Left renal cortex interstitium (tissue), 4 donors: ENCODE data around the gene DOCK1. TPM values are rescaled to one million over a fixed set of nuclear protein-coding genes. Genes with fewer than 3 reads are reported as not detected.

Source experiments
- DNase-seq, 4 donors: peaks; one replicate each; pipeline ENCODE4 v3.0.0-alpha.2; 2013; ENCODE audit warnings: low read depth in 4 of 4, low spot score in 2 of 4, missing footprints in 1 of 4
- polyA plus RNA-seq, 4 donors: library from polyadenylated mRNA; unstranded; fragments of 120-200 nt; gene quantifications; one replicate each; pipeline ENCODE4 v1.2.1, GENCODE V29; 2013; ENCODE audit not compliant: insufficient read length in 4 of 4

DOCK1 gene
- polyA plus RNA-seq, 4 donors = 57.9 to 68.2 (median 64.3) TPM

DNA sequence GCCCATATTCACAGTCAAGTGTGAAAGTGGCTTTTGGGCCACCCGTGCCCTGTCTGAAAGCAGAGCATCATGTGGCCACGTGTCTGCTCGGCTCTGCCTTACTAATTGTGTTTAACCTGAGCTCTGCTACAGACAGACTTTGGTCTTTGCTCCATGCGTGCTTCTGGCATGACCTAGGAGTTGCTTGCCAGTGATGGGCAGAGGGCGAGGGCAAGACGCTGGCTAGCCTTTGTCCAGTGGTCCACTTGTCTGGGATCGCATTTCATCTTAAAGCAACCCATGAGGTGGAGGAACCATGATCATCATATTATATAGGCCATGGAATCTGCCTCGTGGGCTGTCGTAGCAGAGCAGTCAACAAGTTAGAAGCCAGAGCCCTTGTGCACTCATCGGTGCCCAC is 414.5 kb downstream of the DOCK1 start:
- DNase-seq = no peak

DNA sequence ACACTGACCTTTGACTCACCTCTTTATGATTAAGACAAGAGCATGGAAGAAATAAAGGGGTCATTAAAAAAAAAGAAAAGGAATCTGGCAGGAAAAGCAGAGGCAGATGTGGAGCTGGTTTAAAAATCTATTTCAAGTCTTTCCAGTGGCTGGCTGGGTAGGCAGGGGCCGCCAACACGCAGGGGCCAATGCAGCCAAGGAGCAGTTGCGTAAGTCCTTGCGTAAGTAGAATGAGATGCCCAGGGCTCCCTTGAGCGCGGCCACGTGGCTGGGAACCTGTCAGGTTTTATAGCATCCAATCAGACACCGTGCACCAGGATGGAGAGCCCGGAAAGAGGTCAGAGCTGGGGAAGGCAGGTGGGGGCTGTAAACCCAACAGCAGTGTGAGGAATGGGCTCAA is 414.9 kb downstream of the DOCK1 start:
- DNase-seq = no peak

DNA sequence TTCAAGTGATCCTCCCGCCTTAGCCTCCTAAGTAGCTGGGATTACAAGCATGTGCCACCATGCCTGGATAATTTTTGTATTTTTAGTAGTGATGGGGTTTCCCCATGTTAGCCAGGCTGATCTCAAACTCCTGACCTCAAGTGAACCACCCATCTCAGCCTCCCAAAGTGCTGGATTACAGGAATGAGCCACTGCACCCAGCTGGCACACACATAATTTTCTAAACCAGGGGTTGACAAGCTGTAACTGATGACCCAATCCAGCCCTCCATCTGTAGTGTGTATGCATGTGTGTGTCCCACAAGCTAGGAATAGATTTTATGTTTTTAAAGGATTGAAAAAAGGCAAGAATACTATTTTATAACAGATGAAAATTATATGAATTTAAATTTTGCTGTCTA is 417.1 kb downstream of the DOCK1 start:
- DNase-seq = no peak

DNA sequence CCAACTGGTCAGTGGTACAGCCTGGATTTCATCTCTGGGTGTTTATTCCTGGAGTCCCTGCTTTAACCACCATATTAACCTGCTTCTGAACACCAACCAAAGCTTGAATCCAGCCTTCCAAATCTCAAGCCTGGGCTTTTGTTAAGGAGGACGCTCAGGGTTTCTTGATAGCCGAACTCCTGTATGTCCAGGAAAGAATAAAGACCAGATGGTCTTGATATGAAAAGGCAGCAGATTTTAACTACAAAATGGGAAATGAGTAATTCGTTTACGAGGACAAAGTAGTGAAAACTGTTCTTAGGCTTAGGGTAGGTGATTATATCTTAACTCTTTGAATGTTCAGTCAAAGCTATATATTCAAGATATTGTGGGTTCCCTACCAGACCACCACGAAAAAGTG is 420.3 kb downstream of the DOCK1 start:
- no peak for DNase-seq

DNA sequence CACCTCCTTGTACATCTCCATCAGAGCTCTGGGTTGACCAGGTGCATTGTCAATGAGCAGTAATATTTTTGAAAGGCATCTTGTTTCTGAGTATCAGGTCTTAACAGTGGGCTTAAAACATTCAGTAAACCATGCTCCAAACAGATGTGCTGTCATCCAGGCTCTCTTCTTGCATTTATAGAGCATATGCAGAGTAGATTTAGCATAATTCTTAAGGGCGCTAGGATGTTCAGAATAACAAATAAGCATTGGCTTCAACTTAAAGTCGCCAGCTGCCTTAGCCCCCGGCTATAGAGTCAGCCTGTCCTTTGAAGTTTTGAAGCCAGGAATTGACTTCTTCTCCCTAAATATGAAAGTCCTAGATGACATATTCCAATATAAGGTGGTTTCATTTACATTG is 421.7 kb downstream of the DOCK1 start:
- no peak for DNase-seq

DNA sequence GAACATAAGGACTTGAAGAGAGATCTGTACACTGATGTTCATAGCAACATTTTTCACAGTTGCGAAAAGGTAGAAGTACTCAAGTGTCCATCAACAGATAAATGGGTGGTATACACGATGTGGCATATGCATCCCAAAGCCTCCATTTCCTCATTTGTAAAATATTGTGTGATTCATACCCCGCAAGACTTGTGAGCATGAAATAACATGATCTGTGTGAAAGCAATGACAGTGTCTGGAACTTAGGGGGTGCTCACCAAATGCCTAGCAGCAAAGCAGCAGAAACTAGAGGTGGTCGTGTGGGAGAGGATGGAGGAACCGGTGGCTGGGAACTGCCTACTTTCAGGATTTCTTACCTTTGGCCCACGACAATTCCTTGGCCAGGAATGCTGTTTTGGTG is 426.5 kb downstream of the DOCK1 start:
- no peak for DNase-seq

DNA sequence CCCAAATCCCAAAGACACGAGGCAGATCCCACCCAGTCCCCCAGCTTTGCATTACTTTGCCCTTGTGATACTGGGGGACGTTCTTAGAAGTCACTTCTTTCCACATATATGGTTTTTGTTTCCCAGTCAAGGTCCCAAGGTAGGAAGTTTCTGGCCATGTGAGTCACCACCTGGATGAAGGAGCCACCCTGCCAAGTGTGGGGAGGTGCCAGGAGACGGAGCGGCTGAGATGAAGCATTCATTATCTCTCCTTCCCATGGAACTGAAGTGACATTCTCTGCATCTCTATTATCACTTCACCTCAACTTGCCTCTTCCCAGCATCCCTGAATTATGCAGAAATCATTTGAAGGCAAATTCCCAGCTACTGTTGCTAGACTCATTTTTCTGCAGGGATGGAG is 427.4 kb downstream of the DOCK1 start:
- no peak for DNase-seq

DNA sequence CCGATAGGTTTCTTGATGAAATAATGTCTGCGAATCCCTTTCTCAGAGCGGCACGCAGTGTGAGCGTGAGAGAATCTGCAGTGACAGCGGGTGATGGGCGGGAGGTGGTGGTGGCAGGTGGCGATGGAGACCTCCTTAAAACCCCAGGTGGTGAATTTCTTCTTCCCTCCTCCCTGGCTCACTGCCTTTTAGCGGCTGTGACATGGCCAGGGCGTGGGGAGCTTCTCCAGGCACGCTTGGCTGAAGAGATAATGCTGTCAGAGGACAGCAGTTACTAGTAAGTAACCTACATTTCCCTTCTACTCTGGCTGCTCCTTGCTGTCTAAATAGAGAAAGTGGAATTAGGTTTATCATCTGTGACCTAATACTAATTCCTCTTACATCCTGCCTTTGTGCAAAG is 432.6 kb downstream of the DOCK1 start:
- no peak for DNase-seq

DNA sequence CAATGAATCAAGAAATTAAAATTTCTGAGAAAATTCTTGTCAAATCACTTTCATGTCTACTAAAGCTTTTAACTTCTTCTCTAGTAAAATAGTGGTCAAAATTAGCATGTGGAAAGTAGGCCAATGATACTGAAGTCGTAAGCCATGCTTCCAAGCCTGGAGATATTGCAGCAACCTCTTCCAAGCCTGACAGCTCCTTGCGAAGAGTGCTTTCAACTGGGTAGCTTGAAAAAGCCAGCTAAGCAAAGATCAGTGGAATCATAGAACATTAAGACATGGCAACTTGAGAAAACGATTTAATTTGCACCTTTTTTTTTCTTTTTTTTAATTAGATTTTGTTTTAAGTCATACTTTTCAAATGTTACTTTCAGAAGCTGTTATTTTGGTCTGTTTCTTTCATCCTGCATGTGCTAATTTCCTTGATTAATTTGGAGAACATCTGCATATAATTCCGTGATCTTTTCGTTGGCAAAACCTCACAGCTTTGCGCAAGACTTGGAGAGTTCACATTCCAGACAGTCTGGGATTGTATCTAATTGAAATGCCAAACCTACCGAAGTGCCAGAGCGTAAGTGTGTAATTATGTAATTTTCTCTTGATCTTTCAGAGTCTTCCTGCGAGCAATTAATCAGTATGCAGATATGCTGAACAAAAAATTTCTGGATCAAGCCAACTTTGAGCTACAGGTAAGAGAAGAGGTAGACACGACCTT is 433.3 kb downstream of the DOCK1 start:
- no peak for DNase-seq

DNA sequence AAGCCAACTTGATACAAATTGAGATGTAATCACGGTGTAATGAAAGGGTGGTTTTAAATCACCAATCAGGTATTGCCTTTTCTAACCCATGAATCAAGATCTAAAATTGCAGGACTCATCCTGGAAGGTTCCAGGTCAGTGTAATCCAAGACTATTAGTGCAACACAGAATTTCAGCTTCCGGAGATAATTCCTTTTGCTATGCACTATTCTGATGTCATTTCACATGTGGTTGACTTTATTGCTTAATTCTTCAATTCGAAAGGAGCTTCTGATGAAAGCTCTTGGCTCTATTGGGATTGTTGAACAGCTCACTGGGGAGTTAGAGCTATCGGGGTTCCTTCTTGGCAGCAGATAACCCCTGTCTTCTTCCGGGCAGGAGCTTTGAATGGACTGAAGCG is 438.6 kb downstream of the DOCK1 start:
- DNase-seq = no peak

DNA sequence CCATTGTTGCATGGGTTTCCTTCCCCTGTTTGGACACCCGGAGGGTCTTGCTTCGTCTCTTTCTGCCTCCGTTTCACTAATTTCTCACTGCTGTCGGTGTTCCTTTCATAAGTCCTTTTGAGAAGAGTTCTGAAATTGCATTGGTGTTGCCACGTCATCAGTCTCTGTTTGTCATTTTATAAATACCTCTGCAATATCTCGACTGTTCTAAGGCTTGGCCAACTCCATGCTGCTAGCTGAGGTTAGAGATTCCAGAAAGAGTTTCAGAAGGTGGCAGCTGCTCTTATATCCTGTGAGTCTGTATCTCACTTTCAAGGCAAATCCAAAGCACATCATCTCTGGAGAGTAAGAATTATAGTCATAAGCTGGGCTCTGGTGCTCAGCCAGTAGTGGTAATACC is 439.1 kb downstream of the DOCK1 start:
- DNase-seq = no peak

DNA sequence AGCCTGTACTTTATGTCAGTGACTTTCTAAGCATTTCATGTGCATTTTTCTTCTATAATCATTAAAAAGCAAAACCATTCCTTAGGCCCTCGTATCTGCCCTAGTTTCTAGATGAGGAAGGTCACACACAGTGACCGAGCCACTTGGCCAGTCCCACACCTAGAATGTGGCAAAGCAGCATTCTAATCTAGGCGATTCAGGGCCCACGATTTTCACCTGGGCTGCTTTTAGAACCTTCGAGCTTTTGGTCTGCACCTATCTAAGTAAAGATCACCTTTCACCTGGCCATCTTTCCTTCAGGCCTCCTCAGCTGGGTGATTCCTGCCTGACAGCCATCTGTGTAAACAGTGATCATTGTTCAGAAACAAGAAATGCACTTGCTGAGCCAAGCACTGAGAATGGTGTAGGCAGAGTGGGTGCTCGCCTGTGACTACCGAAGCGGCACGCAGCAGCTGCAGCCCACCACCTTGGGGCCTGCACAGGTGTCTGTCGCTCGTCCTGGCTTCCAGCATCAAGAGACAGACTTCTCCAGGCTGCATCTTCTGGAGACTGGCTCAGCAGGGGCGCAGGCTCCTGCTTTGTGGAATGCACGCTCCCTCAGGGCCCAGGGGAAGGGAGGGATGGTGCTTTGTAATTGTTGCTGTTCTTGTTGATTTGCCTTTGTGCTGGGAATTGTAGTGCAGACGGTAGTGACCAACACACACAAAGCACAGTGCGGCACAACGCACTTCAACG is 440.2 kb downstream of the DOCK1 start:
- no peak for DNase-seq

DNA sequence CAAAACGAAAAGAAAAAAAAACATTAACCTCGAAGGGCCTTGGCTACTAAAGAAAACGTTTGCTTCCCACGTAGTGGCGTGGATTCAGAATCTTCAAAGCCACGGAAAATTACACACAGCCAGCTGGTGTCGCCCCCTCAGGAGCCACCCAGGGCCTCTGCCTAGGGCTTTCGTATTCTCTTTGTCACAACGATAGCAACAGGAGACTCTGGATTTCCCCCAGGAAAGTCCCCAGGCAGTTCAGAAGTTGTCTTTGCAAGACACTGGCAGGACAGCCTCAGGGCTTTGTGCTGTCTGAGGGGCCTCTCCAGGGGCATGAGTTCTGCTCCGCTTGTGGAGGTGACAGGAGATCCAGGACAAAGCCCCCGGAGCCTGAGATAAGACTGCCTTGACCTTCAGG is 441.4 kb downstream of the DOCK1 start:
- no peak for DNase-seq

DNA sequence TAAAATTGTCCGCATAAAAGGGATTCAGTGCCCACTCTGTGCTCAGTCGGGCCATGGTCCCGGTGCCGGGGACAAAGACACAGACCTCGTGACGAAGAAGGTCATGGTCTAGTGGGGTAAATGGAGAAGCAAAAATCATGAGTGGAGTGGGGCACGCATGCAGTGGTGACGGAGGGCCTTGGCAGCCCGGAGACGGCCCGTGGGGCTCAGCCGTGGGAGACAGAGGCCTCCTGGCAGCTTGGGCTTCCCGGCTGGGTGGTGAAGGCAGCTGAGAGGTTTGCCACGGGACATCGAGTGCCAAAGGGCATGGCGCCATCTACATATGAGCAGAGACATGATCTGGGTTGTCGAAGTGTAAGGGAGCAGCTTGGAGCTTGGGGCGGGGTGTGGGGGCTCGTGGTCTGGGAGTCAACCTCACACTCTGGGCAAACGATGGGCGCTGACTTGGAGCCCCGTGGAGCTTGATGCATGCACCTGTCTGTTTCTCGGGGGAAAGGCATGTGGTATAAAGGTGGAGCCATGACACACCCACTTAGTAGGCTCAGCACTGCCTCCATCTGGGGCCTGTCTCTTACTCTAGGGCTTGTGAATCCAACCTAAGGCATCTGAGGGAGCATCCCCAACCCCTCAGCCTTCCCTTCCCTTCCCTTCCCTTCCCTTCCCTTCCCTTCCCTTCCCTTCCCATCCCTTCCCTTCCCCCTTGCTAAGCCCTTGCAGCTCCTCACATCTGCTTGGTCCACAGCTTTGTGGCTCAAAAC is 442.2 kb downstream of the DOCK1 start:
- DNase-seq = no peak

DNA sequence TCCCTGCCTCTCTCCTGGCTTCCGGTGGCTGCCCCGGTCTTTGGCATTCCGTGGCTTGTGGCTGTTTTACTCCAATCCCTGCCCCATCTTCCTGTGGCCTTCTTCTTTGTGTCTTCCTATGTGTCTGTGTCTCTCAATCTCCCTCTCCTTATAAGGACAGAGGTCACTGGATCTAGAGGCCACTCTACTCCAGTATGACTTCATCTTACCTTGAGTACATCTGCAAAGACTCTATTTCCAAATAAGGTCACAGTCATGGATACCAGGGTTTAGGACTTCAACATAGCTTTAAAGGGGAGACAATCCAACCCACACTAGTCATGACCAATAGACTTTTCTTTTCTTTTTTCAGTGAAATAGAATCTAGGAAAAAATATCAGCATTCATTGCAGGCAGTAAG is 444.5 kb downstream of the DOCK1 start:
- DNase-seq = no peak

DNA sequence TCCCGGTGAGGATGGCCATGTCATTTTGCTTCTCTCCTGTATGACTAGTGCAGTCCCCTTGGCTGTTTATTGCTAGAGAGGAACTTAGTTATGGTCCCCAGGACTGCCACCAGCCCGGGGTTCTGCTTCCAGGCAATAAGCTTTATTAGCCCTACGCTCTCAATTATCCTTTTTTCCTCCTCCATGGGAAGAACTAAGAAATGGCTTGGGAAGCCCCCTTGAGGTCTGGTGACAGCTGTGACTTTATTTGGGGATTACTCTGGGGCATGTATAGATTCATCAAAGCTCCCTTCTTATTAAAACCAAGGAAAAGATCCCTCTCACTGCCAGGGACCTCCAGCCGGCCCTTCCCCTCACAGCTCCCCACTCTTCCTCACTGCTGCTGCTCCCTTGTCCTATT is 446.3 kb downstream of the DOCK1 start:
- no peak for DNase-seq

DNA sequence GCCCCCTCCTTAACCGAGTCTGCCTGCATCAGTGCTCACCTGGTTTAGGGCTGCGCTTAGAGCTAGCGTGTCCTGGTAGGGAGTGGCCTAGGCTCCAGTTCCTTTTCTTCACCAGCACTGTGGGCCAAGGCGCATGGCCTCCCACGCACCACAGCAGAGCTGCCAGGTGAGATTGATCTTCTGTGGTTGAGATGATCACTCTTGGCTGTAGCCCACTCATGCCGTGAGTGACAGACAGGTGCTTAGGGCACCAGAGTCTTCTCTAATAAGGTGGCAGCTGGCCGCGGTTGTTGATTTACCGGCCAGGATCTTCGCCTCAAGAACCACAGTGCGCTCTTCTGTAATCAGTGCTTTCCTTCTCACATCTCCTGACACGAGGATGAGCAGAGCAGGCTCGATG is 448.3 kb downstream of the DOCK1 start:
- no peak for DNase-seq

DNA sequence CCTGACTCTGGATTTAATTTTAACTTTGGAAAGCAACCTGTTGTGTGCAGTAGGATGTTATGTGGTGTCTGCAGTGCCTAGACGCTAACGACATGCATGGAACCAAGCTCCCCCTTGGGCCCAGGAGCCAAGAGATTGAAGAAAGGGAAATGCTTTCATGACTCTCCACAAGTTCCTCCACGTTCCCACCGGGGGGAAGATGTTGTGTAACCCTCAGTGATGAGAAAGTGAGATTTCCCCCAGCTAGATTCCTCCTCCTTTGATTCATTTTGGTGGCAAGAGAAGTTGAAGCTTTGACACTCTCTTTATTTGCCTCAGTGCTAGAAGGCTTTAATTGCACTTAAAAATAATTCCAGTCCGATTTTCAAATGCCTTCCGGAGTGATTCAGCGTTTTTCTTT is 449.0 kb downstream of the DOCK1 start:
- no peak for DNase-seq

DNA sequence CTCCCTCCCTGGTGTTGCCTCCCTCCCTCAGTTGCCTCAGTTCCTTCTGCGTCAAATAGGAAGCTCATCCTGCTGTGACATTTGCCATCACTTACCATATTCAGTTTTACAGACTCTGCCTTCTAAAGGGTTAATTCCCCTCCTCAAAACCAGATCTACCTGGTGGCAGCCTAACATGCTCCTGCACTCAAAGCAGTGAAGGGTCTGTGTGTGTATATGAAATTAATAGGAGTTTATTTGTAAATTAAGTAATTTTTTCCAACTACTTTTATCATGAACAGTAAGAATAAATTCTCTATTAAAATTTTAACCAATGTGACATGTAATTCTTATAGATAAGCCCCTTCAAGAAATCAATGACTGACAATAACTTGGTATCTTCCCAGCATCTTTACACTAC is 449.8 kb downstream of the DOCK1 start:
- no peak for DNase-seq

DNA sequence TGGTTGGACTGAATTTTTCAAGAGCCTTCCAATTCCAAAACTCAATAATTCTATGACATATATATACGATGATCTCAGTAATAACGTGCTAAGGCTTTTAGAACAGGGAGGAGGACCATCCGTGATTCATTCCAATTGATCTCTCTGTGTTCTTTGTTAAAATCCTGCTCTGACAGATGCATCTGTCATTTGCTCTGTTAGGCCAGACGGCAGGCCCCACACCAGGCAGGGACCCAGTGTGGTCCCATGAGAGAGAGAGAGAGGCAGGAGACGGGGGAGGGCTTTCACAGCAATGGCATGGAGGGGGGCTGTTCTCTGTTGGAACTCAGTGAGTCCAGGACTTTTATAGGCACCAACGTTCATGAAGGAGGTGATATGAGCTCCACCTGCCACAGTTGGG is 451.1 kb downstream of the DOCK1 start:
- no peak for DNase-seq

DNA sequence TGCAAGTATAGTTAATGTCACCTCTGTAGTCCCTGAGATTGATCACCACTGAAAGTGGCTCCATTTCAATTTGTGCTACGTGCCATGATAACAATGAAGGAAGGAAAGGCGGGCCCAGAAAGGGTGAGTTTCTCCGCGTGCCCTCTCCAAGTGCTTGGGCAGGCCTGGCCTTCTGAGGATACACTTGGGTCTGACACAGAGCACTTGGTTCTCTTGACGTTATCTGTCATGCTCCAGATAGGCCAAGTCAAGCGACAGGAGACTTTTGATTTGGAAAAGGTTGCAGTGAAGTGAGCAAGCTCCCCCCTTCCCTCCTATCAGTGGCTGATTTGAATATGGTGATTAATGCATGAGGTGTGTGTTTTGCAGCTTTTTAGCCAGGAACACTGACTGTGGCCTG is 452.0 kb downstream of the DOCK1 start:
- DNase-seq = no peak

DNA sequence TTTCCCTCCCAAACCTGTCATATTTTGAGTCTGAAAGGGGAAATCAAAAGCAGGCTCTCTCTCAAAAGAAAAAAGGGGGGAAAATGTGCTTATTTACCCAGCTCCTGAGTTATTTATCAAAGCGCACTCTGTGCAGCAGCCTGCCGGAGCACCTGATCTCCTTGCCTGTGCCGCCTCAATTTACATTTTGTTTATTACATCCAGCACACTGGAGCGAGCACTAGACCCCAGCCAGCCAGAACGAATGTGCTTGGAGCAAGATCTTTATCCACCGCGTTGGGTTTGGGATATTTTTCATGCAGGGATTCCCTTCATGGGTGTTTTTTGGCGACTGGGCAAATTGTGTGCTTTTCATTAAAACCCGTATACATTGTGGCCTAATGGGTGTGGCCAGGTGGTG is 453.1 kb downstream of the DOCK1 start:
- peak in 1 of 4 donors; percentile 44 for DNase-seq
